ENCODE measurements around the gene IPO11.
"Not testable (repeated sequence)": the region's sequence is repeated elsewhere in the genome, so short reads cannot be mapped to it uniquely, and the experiment has no call there.

The IPO11 gene

DNA sequence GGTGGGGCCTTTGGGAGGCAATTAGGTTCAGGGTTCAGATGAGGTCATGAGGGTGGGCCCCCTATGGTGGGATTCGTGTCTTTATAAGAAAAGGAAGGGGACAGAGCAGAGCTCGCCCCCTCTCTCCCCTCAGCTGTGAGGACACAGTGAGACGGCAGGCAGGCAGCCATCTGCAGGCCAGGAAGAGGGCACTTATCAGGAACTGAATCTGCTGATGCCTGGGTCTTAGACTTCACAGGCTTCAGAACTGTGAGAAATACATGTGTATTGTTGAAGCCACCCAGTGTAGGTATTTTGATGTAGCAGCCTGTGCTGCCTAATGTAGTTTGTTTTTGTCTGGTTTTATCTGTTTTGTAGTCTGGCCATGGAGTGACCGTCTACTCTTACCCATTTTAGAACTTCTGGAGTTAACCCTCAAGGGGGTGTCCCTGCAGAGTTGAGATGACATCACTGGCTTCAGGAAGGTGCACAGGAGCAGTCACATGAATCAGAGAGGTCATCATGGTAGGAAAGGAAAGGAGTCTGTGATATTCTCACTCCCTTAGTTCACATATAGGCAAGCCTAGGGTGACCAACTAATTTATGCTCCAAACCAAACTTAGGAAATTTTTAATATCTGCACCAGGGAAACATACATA lies 237.0 kb downstream of the IPO11 start:
- H3K4me3 ChIP-seq (ENCODE audit: low read depth, low read length): no peak overlapping the region
- TF ChIP-seq, protein P1, sequence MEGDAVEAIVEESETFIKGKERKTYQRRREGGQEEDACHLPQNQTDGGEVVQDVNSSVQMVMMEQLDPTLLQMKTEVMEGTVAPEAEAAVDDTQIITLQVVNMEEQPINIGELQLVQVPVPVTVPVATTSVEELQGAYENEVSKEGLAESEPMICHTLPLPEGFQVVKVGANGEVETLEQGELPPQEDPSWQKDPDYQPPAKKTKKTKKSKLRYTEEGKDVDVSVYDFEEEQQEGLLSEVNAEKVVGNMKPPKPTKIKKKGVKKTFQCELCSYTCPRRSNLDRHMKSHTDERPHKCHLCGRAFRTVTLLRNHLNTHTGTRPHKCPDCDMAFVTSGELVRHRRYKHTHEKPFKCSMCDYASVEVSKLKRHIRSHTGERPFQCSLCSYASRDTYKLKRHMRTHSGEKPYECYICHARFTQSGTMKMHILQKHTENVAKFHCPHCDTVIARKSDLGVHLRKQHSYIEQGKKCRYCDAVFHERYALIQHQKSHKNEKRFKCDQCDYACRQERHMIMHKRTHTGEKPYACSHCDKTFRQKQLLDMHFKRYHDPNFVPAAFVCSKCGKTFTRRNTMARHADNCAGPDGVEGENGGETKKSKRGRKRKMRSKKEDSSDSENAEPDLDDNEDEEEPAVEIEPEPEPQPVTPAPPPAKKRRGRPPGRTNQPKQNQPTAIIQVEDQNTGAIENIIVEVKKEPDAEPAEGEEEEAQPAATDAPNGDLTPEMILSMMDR (IDR thresholded peaks at IDR 0.05; ENCODE audit: borderline replicate concordance, insufficient read depth, low read depth, low read length): no peak

GRCh38 chr5:62650197-62650596 lies 237.6 kb downstream of the IPO11 start:
- no peak overlapping the region for H3K4me3 ChIP-seq (ENCODE audit: low read depth, low read length)
- TF ChIP-seq, protein P1 (IDR thresholded peaks at IDR 0.05; ENCODE audit: borderline replicate concordance, insufficient read depth, low read depth, low read length): no peak

DNA sequence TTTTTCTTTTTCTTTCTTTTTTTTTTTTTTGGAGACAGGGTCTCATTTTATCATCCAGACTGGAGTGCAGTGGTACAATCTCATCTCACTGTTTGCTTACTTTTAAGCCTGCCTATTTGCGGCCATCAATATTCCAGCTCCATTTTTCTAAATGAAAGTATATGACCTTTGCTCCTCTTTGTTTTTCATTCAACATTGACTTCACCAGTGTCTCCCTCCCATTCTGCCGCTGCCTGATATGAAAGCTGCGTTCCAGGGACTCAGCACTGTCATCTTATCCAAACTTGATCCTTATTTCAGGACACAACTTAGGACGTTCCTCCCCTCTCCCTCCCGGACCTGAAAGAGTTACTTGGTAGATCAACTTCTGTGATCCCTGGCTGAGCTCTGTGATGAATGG lies 239.7 kb downstream of the IPO11 start:
- TF ChIP-seq, protein P1 (IDR thresholded peaks at IDR 0.05; ENCODE audit: borderline replicate concordance, insufficient read depth, low read depth, low read length): no peak
- no peak overlapping the region for H3K4me3 ChIP-seq (ENCODE audit: low read depth, low read length)

DNA sequence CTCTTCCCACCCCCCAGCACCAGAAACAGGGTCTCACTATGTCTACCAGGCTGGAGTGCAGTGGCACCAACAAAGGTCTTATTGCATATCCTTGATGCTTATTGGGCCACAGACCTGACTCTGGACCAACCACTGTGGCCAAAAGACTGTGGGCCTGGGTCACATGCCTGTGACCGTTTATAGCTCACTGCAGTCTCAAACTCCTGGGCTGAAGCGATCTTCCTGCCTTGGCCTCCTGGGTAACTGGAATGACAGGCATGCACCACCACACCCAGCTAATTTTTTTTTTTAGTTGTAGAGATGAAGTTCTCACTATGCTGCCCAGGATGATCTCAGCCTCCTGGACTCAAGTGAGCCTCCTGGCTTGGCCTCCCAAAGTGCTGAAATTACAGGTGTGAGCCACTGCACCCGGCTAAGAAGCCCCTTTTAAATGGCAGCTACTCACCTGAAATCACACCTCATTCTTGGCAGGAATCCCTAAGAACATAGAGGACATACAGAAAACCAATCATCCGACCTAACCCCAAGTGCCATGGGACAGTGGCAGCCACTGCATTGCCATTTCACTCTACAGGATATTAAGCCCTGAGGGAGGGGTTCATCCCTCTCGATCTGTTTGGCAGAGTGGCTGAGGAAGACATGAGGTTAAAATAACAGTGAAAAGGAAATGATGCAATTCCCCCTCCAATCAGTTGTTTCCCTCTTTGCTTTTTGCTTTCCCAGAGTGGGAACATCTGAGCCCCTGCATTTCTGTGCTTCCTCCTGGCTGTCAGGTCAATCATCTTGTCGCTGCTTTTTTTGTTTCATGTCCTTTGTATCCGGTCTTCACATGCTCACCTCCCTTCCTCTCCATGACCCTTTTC lies 240.7 kb downstream of the IPO11 start:
- no peak overlapping the region for H3K4me3 ChIP-seq (ENCODE audit: low read depth, low read length)
- TF ChIP-seq, protein P1 (IDR thresholded peaks at IDR 0.05; ENCODE audit: borderline replicate concordance, insufficient read depth, low read depth, low read length): no peak

DNA sequence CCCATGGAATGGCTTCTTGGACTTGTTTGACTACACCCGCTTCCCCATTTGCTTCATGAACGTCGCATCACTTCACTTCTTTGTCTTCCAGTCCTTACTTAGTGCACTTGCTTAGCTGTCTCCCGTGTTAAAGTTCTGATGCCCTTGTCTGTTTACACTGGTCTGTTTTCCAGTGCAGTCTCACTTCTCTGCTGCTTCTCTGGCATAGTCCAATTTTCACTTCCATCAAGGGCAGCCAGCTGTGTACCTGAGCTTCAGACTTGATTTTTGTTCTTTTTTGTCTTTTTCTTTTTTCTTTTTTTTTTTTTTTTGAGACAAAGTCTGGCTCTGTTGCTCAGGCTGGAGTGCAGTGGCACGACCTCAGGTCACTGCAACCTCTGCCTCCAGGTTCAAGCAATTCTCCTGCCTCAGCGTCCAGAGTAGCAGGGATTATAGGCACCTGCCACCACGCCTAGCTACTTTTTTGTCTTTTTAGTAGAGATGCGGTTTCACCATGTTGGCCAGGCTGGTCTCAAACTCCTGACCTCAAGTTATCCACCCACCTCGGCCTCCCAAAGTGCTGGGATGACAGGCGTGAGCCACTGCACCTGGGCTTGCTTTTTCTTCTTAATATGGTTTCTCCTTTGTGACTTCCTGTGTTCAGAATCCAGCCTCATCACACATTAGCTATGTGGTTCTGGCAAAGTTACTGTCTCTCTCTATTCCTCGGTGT lies 241.5 kb downstream of the IPO11 start:
- TF ChIP-seq, protein P1 (IDR thresholded peaks at IDR 0.05; ENCODE audit: borderline replicate concordance, insufficient read depth, low read depth, low read length): no peak

GRCh38 chr5:62657772-62658171 lies 245.2 kb downstream of the IPO11 start:
- H3K4me3 ChIP-seq (ENCODE audit: low read depth, low read length): not testable (repeated sequence)

More for the DNA sequence above, 241.5 kb downstream of the IPO11 start:
- H3K4me3 ChIP-seq (ENCODE audit: low read depth, low read length): no peak overlapping the region

DNA sequence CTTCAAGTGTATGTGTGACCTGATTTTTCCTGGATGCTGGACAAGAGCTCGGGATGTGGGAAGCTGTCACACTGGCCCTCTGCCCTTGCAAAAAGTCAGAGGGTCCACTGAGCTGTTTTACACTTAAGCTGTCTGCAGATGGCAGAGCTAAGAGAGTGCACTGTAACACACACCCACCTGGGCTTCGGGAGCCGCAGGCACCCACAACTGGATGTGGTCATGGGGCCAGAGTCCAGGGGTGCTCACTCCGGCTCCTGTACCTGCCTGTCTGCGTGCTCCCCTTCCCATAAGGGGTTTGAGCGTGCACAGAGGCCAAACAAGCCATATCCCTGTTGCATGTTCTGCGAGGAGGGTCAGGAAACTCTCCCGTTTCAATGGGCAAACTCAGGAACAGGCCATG lies 248.6 kb downstream of the IPO11 start:
- no peak overlapping the region for H3K4me3 ChIP-seq (ENCODE audit: low read depth, low read length)
- TF ChIP-seq, protein P1 (IDR thresholded peaks at IDR 0.05; ENCODE audit: borderline replicate concordance, insufficient read depth, low read depth, low read length): no peak

Measured in GM12875 (cell line).